ENCODE data around the gene MUC5AC. TPM values are rescaled to one million over a fixed set of nuclear protein-coding genes. Genes with fewer than 3 reads are reported as not detected.

The MUC5AC gene
- total and polyA plus RNA-seq, 3 experiments from 2014 or later = not detected

DNA sequence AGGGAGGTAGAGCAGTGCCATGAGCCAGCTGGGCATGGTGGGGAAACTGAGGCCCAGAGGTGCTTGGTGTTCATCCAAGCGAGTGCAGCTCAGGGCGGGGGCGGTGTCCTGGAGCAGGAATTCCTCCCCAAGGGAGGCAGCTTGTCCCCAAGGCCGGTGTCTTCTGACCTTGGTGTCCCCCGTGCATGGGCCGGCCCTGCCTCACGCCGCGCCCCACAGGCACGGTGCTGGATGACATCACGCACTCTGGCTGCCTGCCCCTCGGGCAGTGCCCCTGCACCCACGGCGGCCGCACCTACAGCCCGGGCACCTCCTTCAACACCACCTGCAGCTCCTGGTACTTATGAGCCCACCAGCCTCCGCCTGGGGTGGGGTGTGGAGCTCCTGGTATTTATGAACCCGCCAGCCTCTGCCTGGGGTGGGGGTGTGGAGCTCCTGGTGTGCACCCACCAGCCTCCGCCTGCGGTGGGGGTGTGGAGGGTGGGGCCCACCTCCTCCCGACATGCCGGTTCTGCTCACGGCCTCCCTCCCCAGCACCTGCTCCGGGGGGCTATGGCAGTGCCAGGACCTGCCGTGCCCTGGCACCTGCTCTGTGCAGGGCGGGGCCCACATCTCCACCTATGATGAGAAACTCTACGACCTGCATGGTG, 71.8 kb downstream of the MUC5AC start:
- Mint-ChIP-seq H3K9me3 (no peaks in the 10 kb centered on the region), H3K27ac (no peak overlapping the region), H3K36me3 (no peaks in the 10 kb centered on the region), H3K27me3 (no peaks in the 10 kb centered on the region), H3K4me1 (no peaks in the 10 kb centered on the region), H3K4me3 (no peak overlapping the region)
- Histone ChIP-seq H3K36me3 (ENCODE audit: insufficient read depth, low read length) (no peaks in the 10 kb centered on the region), H3K27ac (ENCODE audit: low read depth, low read length) (no peak overlapping the region), H3K4me1 (ENCODE audit: insufficient read depth, low read length) (no peaks in the 10 kb centered on the region), H3K4me3 (ENCODE audit: low read length) (no peak overlapping the region), H3K9me3 (ENCODE audit: low read length) (no peaks in the 10 kb centered on the region), H3K27me3 (ENCODE audit: insufficient read depth, low read length, poor library complexity, severe bottlenecking) (no peaks in the 10 kb centered on the region)
- CTCF ChIA-PET = no interaction called here
- POLR2A ChIA-PET = no interaction called here
- DNase-seq = peak in 1 of 5 donors; percentile 42

DNA sequence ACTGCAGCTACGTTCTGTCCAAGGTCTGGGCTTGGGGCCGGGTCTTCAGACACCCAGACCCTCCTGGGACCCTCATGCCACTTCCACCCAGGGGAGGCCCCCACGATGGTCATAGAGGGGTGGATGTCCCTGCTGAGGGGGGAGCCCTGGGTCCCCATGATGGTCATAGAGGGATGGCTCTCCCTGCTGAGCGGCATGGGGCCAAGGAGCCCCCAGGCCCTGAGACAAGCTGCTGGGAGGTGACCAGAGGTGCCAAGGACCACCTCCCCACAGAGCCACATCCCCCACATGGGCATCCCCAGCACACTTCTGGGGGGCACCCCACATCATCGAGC, 72.3 kb downstream of the MUC5AC start:
- H3K27ac Mint-ChIP-seq = no peak overlapping the region
- POLR2A ChIA-PET = no interaction called here
- no peaks in the 10 kb centered on the region for H3K4me1 ChIP-seq (ENCODE audit: insufficient read depth, low read length)
- no peaks in the 10 kb centered on the region for H3K4me1 Mint-ChIP-seq
- H3K36me3 Mint-ChIP-seq = no peaks in the 10 kb centered on the region
- H3K27me3 ChIP-seq (ENCODE audit: insufficient read depth, low read length, poor library complexity, severe bottlenecking) = no peaks in the 10 kb centered on the region
- CTCF ChIA-PET = no interaction called here
- H3K4me3 Mint-ChIP-seq = no peak overlapping the region
- H3K4me3 ChIP-seq (ENCODE audit: low read length) = no peak overlapping the region
- no peaks in the 10 kb centered on the region for H3K9me3 Mint-ChIP-seq
- no peaks in the 10 kb centered on the region for H3K36me3 ChIP-seq (ENCODE audit: insufficient read depth, low read length)
- no peaks in the 10 kb centered on the region for H3K9me3 ChIP-seq (ENCODE audit: low read length)
- no peak for DNase-seq
- H3K27ac ChIP-seq (ENCODE audit: low read depth, low read length) = no peak overlapping the region
- no peaks in the 10 kb centered on the region for H3K27me3 Mint-ChIP-seq

DNA sequence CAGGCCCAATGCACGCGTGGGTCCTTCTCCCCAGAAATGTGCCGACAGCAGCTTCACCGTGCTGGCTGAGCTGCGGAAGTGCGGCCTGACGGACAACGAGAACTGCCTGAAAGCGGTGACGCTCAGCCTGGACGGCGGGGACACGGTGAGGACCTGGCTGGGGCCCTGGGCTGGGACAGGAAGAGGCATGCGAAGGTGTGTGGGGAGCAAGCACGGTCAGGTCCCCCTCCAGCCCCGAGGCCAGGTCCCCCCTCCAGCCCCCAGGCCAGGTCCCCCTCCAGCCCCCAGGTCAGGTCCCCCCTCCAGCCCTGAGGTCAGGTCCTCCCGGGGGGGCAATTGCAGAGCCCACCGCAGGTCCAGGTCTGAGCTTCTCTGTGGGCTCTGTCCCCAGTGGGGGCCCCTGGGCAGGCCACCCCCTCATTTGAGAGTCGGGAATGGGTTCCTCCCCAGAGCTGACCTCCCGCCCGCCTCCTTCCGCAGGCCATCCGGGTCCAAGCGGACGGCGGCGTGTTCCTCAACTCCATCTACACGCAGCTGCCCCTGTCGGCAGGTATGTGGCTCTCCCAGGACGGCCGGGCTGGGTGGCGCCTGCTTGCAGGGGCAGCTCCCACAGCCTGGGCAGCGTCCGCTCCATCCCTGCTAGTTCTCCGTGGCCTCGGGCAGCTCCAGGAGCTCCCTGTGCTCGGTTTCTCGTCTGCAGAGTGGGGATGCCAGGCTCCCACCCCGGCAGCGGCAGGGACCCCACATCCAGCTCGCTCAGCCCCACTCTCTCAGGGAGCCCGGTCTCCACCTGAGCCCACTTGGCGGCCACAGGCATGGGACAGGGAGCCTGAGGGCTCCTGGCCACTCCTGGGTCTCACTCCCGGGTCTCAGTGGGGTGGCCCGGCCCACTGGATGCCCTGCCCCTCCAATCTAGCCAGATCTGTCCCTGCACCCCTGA, 73.0 kb downstream of the MUC5AC start:
- peak in 1 of 5 donors; percentile 41 for DNase-seq
- ChIA-PET CTCF (no interaction called here), POLR2A (no interaction called here)
- H3K36me3 ChIP-seq (ENCODE audit: insufficient read depth, low read length) = no peaks in the 10 kb centered on the region
- Mint-ChIP-seq H3K4me1 (no peaks in the 10 kb centered on the region), H3K36me3 (no peaks in the 10 kb centered on the region), H3K9me3 (no peaks in the 10 kb centered on the region), H3K4me3 (no peak overlapping the region), H3K27ac (no peak overlapping the region), H3K27me3 (no peaks in the 10 kb centered on the region)
- no peaks in the 10 kb centered on the region for H3K27me3 ChIP-seq (ENCODE audit: insufficient read depth, low read length, poor library complexity, severe bottlenecking)
- H3K9me3 ChIP-seq (ENCODE audit: low read length) = no peaks in the 10 kb centered on the region
- H3K4me1 ChIP-seq (ENCODE audit: insufficient read depth, low read length) = no peaks in the 10 kb centered on the region
- no peak overlapping the region for H3K4me3 ChIP-seq (ENCODE audit: low read length)
- H3K27ac ChIP-seq (ENCODE audit: low read depth, low read length) = no peak overlapping the region

DNA sequence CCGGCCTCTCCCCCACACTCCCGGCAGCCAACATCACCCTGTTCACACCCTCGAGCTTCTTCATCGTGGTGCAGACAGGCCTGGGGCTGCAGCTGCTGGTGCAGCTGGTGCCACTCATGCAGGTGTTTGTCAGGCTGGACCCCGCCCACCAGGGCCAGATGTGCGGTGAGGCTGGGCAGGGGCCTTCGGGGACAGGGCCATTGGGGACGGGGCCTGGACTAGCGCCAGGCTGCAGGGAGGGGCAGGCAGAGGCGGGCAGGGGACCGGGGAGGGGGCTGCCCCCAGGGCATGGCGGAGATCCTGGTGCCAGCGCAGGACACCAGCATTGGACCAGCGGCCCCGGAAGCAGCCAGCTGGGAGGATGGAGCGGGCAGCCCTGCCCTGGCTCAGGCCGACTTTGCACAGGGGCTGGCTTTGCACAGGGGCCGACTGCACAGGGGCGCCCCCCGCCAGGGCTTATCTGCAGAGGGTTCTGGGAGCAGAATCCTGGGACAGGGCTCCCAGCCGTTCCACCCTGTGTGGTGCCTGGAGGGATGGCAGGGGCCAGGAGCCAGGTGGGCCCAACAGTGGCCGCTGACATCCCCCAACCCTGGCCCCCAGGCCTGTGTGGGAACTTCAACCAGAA, 73.8 kb downstream of the MUC5AC start:
- POLR2A ChIA-PET = no interaction called here
- Mint-ChIP-seq H3K27me3 (no peaks in the 10 kb centered on the region), H3K36me3 (no peaks in the 10 kb centered on the region), H3K4me3 (no peak overlapping the region), H3K4me1 (no peaks in the 10 kb centered on the region), H3K27ac (no peak overlapping the region), H3K9me3 (no peaks in the 10 kb centered on the region)
- Histone ChIP-seq H3K36me3 (ENCODE audit: insufficient read depth, low read length) (no peaks in the 10 kb centered on the region), H3K4me3 (ENCODE audit: low read length) (no peak overlapping the region), H3K27ac (ENCODE audit: low read depth, low read length) (no peak overlapping the region), H3K9me3 (ENCODE audit: low read length) (no peaks in the 10 kb centered on the region), H3K4me1 (ENCODE audit: insufficient read depth, low read length) (no peaks in the 10 kb centered on the region), H3K27me3 (ENCODE audit: insufficient read depth, low read length, poor library complexity, severe bottlenecking) (no peaks in the 10 kb centered on the region)
- DNase-seq = peak in 1 of 5 donors; percentile 41
- CTCF ChIA-PET = no interaction called here

DNA sequence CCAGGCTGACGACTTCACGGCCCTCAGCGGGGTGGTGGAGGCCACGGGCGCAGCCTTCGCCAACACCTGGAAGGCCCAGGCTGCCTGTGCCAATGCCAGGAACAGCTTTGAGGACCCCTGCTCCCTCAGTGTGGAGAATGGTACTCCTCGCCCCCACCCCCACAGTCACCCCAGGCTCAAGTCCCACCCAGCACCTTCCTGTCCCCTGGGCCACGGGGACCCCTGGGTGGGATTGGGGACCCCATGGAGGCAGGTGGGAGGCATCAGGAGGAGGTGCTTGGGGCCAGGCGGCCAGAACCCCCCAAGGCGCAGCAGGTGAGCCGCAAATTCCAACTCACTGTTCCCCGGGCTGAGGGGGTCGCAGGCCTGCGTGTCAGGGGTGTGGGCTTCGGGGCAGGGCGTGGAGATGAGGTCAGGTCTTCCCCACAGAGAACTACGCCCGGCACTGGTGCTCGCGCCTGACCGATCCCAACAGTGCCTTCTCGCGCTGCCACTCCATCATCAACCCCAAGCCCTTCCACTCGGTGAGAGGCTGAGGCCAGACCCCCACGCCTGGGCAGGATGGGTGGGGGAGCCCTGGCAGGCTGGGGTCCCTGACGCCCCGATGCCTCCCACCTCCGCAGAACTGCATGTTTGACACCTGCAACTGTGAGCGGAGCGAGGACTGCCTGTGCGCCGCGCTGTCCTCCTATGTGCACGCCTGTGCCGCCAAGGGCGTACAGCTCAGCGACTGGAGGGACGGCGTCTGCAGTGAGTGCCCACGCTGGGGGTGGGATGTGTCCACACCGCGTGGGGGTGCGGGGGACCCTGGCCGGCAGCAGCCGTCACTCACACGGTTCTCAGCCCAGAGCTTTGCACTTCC, 74.5 kb downstream of the MUC5AC start:
- Mint-ChIP-seq H3K4me3 (no peak overlapping the region), H3K36me3 (no peaks in the 10 kb centered on the region), H3K9me3 (no peaks in the 10 kb centered on the region), H3K4me1 (no peaks in the 10 kb centered on the region), H3K27ac (no peak overlapping the region), H3K27me3 (no peaks in the 10 kb centered on the region)
- Histone ChIP-seq H3K4me3 (ENCODE audit: low read length) (no peak overlapping the region), H3K27ac (ENCODE audit: low read depth, low read length) (no peak overlapping the region), H3K4me1 (ENCODE audit: insufficient read depth, low read length) (no peaks in the 10 kb centered on the region), H3K9me3 (ENCODE audit: low read length) (no peaks in the 10 kb centered on the region), H3K36me3 (ENCODE audit: insufficient read depth, low read length) (no peaks in the 10 kb centered on the region), H3K27me3 (ENCODE audit: insufficient read depth, low read length, poor library complexity, severe bottlenecking) (no peaks in the 10 kb centered on the region)
- ChIA-PET CTCF (no interaction called here), POLR2A (no interaction called here)
- peak in 1 of 5 donors; percentile 42 for DNase-seq

DNA sequence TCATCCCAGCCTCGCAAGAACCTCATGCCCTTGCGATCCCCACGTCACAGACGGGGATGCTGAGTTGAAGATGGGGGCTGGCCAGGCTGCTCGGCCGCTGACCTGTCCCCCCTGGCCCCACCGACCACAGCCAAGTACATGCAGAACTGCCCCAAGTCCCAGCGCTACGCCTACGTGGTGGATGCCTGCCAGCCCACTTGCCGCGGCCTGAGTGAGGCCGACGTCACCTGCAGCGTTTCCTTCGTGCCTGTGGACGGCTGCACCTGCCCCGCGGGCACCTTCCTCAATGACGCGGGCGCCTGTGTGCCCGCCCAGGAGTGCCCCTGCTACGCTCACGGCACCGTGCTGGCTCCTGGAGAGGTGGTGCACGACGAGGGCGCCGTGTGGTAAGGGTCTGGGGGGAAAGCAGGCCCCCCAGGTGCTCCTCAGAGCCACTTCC, 75.1 kb downstream of the MUC5AC start:
- Mint-ChIP-seq H3K36me3 (no peaks in the 10 kb centered on the region), H3K9me3 (no peaks in the 10 kb centered on the region), H3K27me3 (no peaks in the 10 kb centered on the region), H3K27ac (no peak overlapping the region), H3K4me1 (no peaks in the 10 kb centered on the region), H3K4me3 (no peak overlapping the region)
- H3K36me3 ChIP-seq (ENCODE audit: insufficient read depth, low read length) = no peaks in the 10 kb centered on the region
- peak in 1 of 5 donors; percentile 46 for DNase-seq
- no peaks in the 10 kb centered on the region for H3K9me3 ChIP-seq (ENCODE audit: low read length)
- H3K27ac ChIP-seq (ENCODE audit: low read depth, low read length) = no peak overlapping the region
- H3K27me3 ChIP-seq (ENCODE audit: insufficient read depth, low read length, poor library complexity, severe bottlenecking) = no peaks in the 10 kb centered on the region
- H3K4me3 ChIP-seq (ENCODE audit: low read length) = no peak overlapping the region
- POLR2A ChIA-PET = no interaction called here
- CTCF ChIA-PET = no interaction called here
- H3K4me1 ChIP-seq (ENCODE audit: insufficient read depth, low read length) = no peaks in the 10 kb centered on the region

DNA sequence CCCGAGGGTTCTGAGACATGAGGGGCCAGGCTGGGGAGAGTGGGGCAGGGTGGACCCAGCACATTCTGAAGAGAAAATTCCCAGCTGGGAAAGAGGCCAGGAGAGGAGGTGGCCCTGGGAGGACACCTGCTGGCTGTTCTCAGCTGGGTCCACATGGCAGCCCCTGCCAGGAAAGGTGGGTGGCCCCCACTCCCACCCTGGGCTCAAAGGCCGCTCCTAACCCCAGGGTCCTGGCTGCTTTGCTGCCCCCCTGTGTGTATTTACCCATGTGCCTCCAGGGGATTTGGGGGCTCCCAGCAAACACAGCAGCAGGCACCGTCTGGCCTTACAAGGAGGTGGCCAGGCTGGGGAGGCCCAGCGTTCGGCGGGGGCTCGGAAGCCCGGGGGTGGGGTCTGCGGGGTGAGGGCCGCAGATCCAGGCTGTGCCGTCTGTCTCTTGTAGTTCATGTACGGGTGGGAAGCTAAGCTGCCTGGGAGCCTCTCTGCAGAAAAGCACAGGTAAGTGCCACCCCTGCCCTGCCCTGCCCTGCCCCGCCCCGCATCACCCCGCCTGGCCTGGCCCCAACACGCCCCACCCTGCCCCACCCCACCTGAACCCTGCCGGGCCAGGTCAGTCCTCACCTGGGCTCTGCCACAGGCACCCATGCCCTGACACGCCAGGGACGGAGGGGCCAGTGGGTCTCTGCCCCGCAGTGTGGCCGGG, 75.7 kb downstream of the MUC5AC start:
- no peaks in the 10 kb centered on the region for H3K36me3 Mint-ChIP-seq
- H3K4me1 Mint-ChIP-seq = no peaks in the 10 kb centered on the region
- peak in 1 of 5 donors; percentile 26 for DNase-seq
- ChIA-PET POLR2A (no interaction called here), CTCF (no interaction called here)
- Histone ChIP-seq H3K36me3 (ENCODE audit: insufficient read depth, low read length) (no peaks in the 10 kb centered on the region), H3K27me3 (ENCODE audit: insufficient read depth, low read length, poor library complexity, severe bottlenecking) (no peaks in the 10 kb centered on the region), H3K27ac (ENCODE audit: low read depth, low read length) (no peak overlapping the region), H3K4me1 (ENCODE audit: insufficient read depth, low read length) (no peaks in the 10 kb centered on the region), H3K9me3 (ENCODE audit: low read length) (no peaks in the 10 kb centered on the region), H3K4me3 (ENCODE audit: low read length) (no peak overlapping the region)
- H3K9me3 Mint-ChIP-seq = no peaks in the 10 kb centered on the region
- no peak overlapping the region for H3K27ac Mint-ChIP-seq
- H3K4me3 Mint-ChIP-seq = no peak overlapping the region
- no peaks in the 10 kb centered on the region for H3K27me3 Mint-ChIP-seq

All from CD8-positive, alpha-beta memory T cell (primary cell).